SK-N-MC (cell line): ENCODE results near the gene RBMS3.

ENCODE experiments used
- DNase-seq: peaks from one replicate; pipeline ENCODE4 v3.0.0-alpha.2; 2011; ENCODE audit warnings: low read depth, low spot score
- H3K27ac ChIP-seq: fragments of 200-600 bp; sonication (generic); 2 replicates; pipeline ENCODE4 v1.5.1; 2016; ENCODE audit warnings: mixed run types
- H3K36me3 ChIP-seq: fragments of 200-600 bp; sonication (generic); 2 replicates; pipeline ENCODE4 v1.6.1; 2017; ENCODE audit warnings: antibody characterized with exemption, low read length, mixed read lengths; ENCODE audit not compliant: insufficient read depth
- H3K4me3 ChIP-seq: fragments of 200-600 bp; sonication (generic); 2 replicates; pipeline ENCODE4 v1.5.1; 2016
- H3K9ac ChIP-seq: fragments of 200-600 bp; sonication (generic); 2 replicates; pipeline ENCODE4 v1.8.0; 2017; ENCODE audit warnings: mixed run types, mixed read lengths; ENCODE audit not compliant: insufficient read length
- H3K9me3 ChIP-seq: fragments of 200-600 bp; sonication (generic); 2 replicates; pipeline ENCODE4 v1.6.1; 2017; ENCODE audit warnings: low read depth, mild to moderate bottlenecking, antibody characterized with exemption, low read length, moderate library complexity, mixed read lengths
- EZH2 ChIP-seq: fragments of 200-600 bp; sonication (generic); IDR thresholded peaks from one replicate; pipeline ENCODE4 v1.6.1; 2017; ENCODE audit warnings: antibody characterized with exemption
- FOXP2 ChIP-seq: optimal IDR thresholded peaks from 2 replicates; pipeline ENCODE3; 2011; ENCODE audit warnings: mild to moderate bottlenecking, moderate library complexity; ENCODE audit not compliant: insufficient read depth; ENCODE audit errors: extremely low read length, control extremely low read depth
- POLR2AphosphoS5 ChIP-seq: IDR thresholded peaks from 2 replicates; pipeline ENCODE4 v1.6.1; 2012; ENCODE audit warnings: mild to moderate bottlenecking, low read depth, low read length, borderline replicate concordance

Gene RBMS3

DNA sequence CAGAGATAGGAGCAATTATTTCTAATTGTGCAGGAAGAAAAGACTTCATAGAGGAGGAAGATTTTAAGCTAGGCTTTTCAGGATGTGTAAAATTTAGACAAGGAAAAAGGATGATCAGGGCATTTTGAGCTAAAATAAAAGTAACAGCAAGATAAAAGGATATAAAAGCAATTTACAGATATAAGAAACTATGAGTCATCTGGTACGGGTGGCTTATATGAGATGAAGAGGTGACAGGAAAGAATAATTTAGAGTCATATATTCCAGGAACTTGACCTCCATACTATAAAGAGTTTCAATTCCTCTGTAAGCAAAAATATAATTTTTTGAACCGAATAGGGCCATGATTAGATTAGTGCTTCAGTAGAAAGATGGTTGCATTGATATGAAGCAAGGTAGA, 273.7 kb downstream of the RBMS3 start:
- Histone ChIP-seq H3K27ac (no peak overlapping the region), H3K9me3 (no peaks in the 10 kb centered on the region), H3K36me3 (no peaks in the 10 kb centered on the region), H3K4me3 (no peak overlapping the region), H3K9ac (no peak overlapping the region)
- TF ChIP-seq FOXP2 (no peak), EZH2 (no peak), POLR2AphosphoS5 (no peak)
- no peak for DNase-seq

DNA sequence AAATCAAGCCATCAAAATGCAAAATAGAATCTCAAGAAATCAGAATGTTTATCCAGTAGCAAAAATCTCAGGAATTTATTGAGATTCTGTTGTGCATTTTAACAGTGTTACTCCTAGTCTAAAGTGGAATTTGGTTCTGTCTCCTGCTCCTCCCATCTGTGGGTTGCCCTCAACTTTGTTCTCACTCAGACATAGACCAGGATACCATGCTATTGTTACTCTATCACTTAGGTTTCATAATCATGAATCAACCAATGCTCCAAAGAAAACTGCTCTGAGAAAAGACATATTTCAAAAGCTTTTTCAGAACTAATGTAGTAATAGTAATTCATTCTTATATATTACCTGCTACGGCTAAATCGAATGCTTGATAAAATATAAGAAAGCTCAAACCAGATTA, 274.7 kb downstream of the RBMS3 start:
- H3K27ac ChIP-seq = no peak overlapping the region
- no peaks in the 10 kb centered on the region for H3K9me3 ChIP-seq
- no peak overlapping the region for H3K4me3 ChIP-seq
- DNase-seq = no peak
- no peak for TF ChIP-seq FOXP2
- TF ChIP-seq POLR2AphosphoS5 = no peak
- no peak for TF ChIP-seq EZH2
- no peak overlapping the region for H3K9ac ChIP-seq
- no peaks in the 10 kb centered on the region for H3K36me3 ChIP-seq

DNA sequence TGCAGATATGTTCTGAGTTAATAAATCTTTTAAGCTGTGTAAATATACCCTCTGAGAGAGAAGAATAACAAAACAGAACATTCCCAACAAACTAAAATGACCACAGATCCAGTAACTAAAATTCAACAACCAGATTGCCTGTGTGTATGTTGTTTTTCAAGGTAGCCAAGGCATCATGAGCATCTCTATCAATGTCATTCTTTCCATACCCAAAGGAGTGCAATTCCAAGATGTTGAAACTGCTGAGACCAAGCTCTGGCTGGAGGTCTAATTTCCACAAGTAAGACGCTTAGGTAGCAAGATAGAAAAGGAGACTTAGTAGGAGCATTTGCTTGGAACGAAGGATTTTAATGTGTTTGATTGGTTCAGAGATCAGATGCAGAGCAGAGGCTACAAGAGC, 276.3 kb downstream of the RBMS3 start:
- H3K27ac ChIP-seq = no peak overlapping the region

GRCh38 chr3:29557825-29558224, 277.0 kb downstream of the RBMS3 start:
- no peaks in the 10 kb centered on the region for H3K9me3 ChIP-seq
- no peak overlapping the region for H3K9ac ChIP-seq
- no peaks in the 10 kb centered on the region for H3K36me3 ChIP-seq
- no peak overlapping the region for H3K27ac ChIP-seq
- TF ChIP-seq FOXP2 = no peak
- TF ChIP-seq POLR2AphosphoS5 = no peak
- no peak for TF ChIP-seq EZH2
- H3K4me3 ChIP-seq = no peak overlapping the region
- DNase-seq = no peak

More for the DNA sequence above, 276.3 kb downstream of the RBMS3 start:
- Histone ChIP-seq H3K4me3 (no peak overlapping the region), H3K36me3 (no peaks in the 10 kb centered on the region), H3K9ac (no peak overlapping the region), H3K9me3 (no peaks in the 10 kb centered on the region)
- no peak for DNase-seq
- TF ChIP-seq EZH2 (no peak), FOXP2 (no peak), POLR2AphosphoS5 (no peak)

DNA sequence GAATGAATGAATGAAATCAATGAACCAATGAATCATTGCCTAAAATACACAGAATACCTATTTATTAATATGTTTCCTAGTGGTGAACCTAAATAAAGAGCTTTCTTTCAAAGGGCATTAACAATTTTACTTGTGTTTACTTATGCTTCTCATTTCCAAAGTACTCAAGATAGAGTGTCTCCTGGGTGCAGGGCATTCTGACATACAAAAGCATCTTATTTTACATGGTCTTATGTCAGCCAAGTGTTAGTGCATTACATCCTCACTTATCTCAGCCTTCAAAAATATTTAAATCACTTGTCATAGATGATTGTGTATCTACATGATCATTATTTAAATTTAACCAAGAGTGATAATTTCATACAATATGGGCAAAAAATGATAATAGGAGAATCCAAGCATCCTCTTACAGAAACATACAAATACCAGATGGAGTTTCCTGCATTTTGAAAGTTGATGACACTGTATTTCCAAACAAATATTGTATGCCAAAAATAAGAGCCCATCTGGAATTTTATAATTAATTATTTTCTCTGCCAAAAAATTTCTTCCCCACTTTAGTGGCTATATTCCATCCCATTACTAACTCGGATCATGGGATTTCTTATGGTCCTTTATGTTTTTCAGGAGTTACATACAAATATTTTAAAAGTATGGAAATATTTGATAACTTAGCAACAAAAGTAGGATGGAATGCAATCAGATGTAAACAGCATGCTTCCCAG, 279.0 kb downstream of the RBMS3 start:
- no peak overlapping the region for H3K9ac ChIP-seq
- H3K9me3 ChIP-seq = no peaks in the 10 kb centered on the region
- H3K36me3 ChIP-seq = no peaks in the 10 kb centered on the region
- H3K27ac ChIP-seq = no peak overlapping the region
- no peak for TF ChIP-seq EZH2
- no peak for TF ChIP-seq FOXP2
- no peak for TF ChIP-seq POLR2AphosphoS5
- no peak overlapping the region for H3K4me3 ChIP-seq
- no peak for DNase-seq

DNA sequence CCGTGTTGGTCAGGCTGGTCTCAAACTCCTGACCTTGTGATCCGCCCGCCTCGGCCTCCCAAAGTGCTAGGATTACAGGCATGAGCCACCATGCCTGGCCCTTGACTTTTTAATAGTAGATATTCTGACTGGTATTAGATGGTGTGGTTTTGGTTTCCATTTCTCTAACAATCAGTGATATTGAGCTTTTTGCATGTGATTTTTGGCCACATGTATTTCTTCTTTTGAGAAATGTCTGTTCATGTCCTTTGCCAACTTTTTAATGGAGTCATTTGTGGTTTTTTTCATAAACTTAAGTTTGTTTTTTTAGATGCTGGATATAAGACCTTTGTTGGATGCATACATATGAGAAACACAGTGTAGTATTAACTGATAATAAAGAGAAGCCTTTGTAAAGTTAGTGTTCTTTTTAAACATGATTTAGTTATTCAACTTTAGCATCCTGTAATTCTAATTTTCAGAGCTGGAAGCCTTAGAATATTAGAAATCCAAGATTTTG, 280.8 kb downstream of the RBMS3 start:
- H3K9me3 ChIP-seq = no peaks in the 10 kb centered on the region
- no peak overlapping the region for H3K4me3 ChIP-seq
- TF ChIP-seq POLR2AphosphoS5 (no peak), FOXP2 (no peak), EZH2 (no peak)
- DNase-seq = no peak
- no peak overlapping the region for H3K9ac ChIP-seq
- H3K36me3 ChIP-seq = no peaks in the 10 kb centered on the region
- H3K27ac ChIP-seq = no peak overlapping the region

DNA sequence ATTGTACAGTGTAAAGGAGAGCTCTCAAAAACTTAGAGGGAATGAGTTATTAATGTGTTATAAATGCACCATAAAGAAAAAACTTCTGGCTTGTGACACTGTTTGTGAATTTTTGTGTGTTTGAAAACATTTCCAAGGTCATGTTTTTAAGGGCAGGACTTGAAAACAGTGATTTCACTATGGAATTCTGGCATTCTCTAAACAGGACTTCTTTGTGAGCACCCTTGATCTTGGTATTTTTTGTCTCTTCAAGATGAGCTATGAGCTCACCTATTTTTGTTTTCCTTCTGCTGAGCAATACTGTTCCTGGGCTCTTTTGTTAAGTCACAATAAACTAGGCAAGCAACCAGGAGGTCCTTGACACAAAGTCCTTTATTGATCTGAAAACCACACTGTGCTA, 284.4 kb downstream of the RBMS3 start:
- Histone ChIP-seq H3K36me3 (no peaks in the 10 kb centered on the region), H3K9ac (no peak overlapping the region), H3K27ac (no peak overlapping the region), H3K4me3 (no peak overlapping the region), H3K9me3 (no peaks in the 10 kb centered on the region)
- TF ChIP-seq FOXP2 (no peak), EZH2 (no peak), POLR2AphosphoS5 (no peak)
- DNase-seq = no peak

DNA sequence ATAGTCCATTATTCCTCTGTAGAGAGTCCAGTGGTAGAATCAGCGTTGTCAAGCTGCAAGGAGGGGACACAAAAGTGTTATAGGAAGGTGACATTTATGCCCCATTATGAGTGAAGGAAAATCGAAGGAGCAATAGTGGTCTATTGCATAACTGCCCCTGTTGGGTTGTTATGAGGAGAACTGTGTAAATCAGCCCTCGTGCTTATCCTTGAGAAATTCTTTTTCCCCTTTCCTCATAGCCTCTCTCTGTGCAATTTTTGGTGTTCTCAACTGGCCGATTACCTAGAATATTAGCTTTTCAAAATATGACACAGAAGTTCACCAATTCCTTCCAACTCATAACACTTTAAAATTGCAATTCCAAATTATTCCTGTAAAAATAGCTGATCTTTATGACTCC, 286.6 kb downstream of the RBMS3 start:
- no peak for DNase-seq
- no peak overlapping the region for H3K27ac ChIP-seq
- H3K9me3 ChIP-seq = no peaks in the 10 kb centered on the region
- H3K36me3 ChIP-seq = no peaks in the 10 kb centered on the region
- H3K9ac ChIP-seq = no peak overlapping the region
- H3K4me3 ChIP-seq = no peak overlapping the region
- TF ChIP-seq FOXP2 = no peak
- TF ChIP-seq EZH2 = no peak
- TF ChIP-seq POLR2AphosphoS5 = no peak
